GM21717 (cell line): Measurements from ENCODE around the gene ANKRD55.
"Not testable (repeated sequence)": the region's sequence is repeated elsewhere in the genome, so short reads cannot be mapped to it uniquely, and the experiment has no call there.

ENCODE experiments used
- ATAC-seq: cut with Tn5 transposase; IDR thresholded peaks from one replicate; pipeline ENCODE4 v1.9.1; 2021; ENCODE audit warnings: mild to moderate bottlenecking, moderate library complexity; ENCODE audit not compliant: unreplicated experiment

The ANKRD55 gene

DNA sequence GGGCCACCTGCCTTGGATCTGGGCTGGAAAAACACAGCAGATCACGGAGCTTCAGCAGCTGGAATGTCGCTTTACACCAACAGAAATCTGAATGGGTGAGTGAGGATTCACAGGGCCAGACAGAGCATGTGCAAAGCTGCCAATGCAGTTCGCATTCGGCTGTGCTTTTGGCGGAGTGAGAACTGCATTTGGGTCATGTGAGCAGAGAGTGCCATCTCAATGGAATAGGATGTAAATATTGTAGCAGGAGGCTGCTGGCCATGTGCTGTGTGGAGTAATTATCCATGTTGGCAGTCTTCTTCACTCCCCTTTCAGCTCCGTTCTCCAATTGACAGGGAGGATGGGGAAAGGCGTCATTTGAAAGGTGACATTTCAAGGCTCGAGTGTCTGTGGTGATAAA lies at the start of gene ANKRD55:
TSS of gene ANKRD55 (minus strand) at position 101 of the 400 bp plus-strand sequence. CDS start 417 bp downstream, outside the sequence.
- no peak for ATAC-seq

DNA sequence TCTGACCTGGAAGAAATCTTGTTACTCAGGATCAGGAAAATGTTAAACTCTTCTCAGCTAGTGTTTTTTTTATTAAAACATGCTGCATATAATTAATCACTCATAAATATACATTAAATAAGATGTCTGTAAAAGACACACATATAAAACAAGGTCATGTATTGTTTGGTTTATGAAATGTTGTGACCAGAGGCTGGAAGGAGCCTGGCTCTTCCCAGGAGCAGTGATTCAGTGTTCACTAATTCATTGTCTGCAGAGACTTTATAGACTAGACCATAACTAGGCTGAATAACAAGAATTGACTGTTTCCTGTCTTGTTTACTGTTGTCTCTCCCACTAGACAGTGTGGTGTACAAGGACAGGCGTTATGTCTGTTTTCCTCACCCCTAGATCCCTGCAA lies 49.1 kb upstream of the ANKRD55 start:
- no peak for ATAC-seq

DNA sequence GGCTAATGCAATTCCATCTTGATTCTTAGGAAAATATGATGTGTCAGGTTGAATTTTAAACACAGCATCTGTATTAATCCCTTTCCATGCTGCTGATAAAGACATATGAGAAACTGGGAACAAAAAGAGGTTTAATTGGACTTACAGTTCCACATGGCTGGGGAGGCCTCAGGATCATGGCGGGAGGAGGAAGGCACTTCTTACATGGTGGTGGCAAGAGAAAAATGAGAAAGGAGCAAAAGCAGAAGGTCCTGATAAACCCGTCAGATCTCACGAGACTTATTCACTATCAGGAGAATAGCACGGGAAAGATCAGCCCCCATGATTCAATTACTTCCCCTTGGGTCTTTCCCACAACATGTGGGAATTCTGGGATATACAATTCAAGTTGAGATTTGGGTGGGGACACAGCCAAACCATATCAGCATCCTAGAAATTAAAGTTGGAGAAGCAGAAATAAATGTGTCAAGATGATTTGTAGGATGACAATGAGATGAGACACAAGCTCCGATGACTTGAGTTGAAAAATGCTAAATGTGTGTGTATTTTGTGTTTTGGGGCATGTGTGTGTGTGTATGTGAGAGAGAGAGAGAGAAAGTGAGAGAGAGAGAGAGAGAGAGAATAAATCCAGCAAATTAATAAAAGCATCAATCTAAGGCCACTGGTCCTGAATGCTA lies 48.5 kb upstream of the ANKRD55 start:
- ATAC-seq, result no peak

GRCh38 chr5:56279979-56280378 lies 46.8 kb upstream of the ANKRD55 start:
- ATAC-seq, result no peak

GRCh38 chr5:56279291-56279690 lies 46.2 kb upstream of the ANKRD55 start:
- no peak for ATAC-seq

- ATAC-seq, result no peak
Measured at GRCh38 chr5:56278335-56278753, 45.2 kb upstream of the ANKRD55 start.

DNA sequence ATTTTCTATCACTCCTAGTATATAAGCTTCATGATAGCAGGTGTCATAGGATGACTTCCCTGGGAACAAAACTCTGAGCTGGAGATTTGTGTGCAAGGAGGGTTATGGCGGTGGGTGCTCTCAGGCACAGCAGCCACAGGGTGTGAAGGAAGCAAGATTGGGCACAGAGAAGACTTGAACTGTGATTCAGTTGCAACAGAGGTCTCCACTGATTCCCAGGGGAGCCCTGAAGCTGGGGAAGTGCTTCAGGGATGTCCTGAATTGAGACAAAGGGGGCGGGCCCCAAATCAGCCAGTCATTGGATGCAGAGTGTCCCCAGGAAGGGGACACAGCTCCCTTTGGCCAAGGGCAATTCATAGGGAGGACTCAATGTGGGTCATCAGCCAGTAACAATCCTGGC lies 44.4 kb upstream of the ANKRD55 start:
- no peak for ATAC-seq

DNA sequence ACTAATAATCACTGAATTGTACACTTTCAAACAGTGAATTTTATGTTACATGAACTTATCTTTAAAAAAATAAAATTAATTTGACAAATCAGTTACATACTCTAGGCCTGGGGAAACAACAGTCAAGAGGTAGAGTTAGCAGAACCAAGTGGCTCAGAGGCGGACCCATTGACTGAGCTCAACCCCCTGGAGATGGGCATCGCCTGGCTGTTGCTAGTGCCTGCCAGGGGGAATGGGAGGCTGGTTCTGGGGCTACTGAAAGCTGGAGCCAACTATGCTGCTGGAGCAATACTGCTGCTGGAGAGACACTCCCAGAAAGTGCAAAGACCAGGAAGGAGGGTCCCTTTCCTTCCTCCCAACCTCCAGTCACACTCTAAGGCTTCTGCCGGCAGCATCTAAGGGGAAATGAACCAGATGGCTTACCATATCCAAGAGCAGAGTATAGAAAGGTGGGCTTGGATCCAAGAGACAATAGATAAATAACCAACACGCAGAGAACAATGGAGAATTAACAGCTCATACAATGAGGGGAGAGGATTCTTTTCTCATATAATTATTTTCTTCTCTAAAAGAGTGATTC lies 40.3 kb upstream of the ANKRD55 start:
- no peak for ATAC-seq

DNA sequence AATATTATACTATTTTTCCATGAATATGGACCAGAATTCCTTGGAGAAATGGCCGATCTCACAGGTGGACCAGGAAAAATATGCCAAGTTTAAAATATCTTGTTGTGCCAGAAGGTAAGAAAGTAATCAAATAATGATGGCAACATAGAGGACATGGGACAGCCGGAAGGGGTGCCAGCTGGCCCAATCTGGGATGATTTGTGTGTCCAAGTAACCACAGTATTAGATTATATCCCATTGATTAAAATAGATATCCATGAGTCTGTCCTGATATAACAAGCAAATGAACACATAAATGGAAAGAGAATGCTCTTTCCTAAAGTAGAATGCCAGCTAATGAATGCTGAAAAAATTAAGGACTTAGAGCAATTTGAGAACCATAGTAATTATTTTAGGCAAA lies 39.6 kb upstream of the ANKRD55 start:
- no peak for ATAC-seq

- ATAC-seq, result peak; percentile 91
Measured at GRCh38 chr5:56270568-56271392, 37.6 kb upstream of the ANKRD55 start.

GRCh38 chr5:56270058-56270457 lies 36.9 kb upstream of the ANKRD55 start:
- no peak for ATAC-seq

DNA sequence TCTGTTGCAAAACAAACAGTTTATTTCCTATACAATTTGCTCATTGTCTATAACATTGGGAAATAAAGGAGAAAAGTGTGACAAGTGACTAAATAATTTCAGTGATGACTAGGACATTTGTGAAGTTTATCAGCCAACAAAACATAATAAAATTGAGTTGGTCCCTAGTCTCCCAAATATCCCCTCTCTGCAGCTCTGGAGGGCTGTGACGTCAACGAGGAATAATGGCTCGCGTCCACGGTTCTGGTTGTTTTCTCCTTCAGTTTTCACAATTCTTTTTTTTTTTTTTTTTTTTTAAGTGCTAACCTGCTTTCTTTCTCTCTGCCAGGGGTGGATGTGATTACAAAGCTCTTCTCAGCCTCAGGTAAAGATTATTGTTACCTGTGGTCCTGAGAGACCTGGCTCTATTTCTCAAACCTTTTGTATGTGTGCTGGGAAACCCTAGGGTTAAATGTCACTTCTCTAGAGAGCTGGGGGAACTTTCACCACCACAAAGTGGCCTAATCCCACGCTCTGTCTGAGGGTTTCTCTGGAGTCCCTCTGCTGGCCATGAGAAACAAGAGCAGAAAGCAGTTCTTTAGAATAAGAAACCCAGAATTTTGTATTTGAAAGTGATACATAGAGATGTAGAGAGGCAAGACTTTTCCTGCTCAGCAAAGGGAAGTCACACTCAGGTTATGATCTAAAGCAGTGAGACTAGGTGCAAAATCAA lies 36.2 kb upstream of the ANKRD55 start:
- ATAC-seq, result no peak

GRCh38 chr5:56268707-56269106 lies 35.6 kb upstream of the ANKRD55 start:
- ATAC-seq, result not testable (repeated sequence)

DNA sequence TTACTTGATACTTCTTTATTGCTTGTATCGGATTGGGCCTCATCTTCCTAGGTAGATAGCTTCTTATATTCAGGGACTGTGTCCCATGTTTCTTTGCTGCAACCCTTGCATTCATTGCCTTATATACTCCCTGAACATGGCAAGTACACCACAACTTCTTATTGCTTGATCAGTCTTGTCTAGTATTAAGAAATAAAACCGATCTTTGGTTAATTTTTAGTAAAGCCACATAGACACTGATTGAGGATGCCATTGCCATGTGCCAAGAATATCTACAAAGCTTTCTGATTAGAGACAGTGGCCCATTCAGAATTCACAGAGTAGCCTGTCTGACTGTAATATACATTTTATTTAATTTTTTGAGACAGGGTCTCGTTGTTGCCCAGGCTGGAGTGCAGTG lies 34.7 kb upstream of the ANKRD55 start:
- no peak for ATAC-seq

GRCh38 chr5:56264417-56265025 lies 31.4 kb upstream of the ANKRD55 start:
- no peak for ATAC-seq

GRCh38 chr5:56262279-56262678 lies 29.1 kb upstream of the ANKRD55 start:
- no peak for ATAC-seq

GRCh38 chr5:56259002-56259511 lies 25.9 kb upstream of the ANKRD55 start:
- ATAC-seq, result peak; percentile 79

DNA sequence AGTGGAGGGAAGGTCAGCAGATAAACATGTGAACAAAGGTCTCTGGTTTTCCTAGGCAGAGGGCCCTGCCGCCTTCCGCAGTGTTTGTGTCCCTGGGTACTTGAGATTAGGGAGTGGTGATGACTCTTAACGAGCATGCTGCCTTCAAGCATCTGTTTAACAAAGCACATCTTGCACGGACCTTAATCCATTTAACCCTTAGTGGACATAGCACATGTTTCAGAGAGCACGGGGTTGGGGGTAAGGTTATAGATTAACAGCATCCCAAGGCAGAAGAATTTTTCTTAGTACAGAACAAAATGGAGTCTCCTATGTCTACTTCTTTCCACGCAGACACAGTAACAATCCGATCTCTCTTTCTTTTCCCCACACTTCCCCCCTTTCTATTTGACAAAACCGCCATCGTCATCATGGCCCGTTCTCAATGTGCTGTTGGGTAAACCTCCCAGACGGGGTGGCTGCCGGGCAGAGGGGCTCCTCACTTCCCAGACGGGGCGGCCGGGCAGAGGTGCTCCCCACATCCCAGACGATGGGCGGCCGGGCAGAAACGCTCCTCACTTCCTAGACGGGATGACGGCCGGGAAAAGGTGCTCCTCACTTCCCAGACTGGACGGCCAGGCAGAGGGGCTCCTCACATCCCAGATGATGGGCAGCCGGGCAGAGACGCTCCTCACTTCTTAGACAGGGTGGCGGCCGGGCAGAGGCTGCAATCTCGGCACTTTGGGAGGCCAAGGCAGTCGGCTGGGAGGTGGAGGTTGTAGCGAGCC lies 24.8 kb upstream of the ANKRD55 start:
- ATAC-seq, result not testable (repeated sequence)

DNA sequence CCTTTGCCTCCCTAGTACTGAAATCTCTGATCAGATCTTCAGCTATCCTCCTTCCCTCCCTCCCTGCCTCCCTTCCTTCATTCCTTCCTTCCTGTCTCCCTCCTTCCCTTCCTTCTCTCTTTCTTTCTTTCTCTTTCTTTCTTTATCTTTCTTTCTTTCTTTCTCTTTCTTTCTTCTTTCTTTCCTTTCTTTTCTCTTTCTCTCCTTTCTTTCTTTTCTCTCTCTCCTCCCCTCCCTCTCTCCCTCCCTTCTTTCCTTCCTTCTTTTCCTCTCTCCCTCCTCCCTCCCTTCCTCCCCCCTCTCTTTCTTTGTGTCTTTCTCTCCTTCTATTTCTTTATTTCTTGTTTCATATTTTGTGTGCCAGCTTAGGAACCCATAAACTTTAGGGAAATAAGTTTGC lies 23.9 kb upstream of the ANKRD55 start:
- ATAC-seq, result no peak

DNA sequence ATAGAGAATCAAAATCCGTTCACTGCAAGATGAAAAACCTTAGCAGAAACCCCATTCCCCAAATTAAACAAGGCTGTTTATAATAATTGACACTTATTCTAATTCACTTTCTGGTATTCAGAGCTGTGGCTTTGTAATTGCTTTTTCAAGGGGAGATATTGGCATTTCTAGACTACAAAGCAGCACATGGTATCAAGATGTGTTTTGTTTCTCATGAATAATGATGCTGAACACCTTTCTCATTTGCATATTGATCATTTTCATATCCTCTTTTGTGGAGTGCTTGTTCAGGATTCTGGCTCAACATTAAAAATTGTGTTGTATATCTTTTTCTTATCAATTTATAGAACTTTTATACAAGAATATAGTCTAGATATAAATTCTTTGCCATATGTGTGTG lies 22.4 kb upstream of the ANKRD55 start:
- no peak for ATAC-seq
